ENCODE measurements around the gene PDGFA. TPM values are rescaled to one million over a fixed set of nuclear protein-coding genes. Genes with fewer than 3 reads are reported as not detected.

The PDGFA gene
- total and polyA plus RNA-seq, 4 experiments from 2014 or later, result 0.20 TPM; not detected in 3

GRCh38 chr7:447523-447922, 72.1 kb downstream of the PDGFA start:
- no peaks in the 10 kb centered on the region for H3K9me3 ChIP-seq (ENCODE audit: control insufficient read depth in 1 of 2, low read length in 2 of 2)
- DNase-seq, result no peak
- Mint-ChIP-seq H3K4me3 (no peak overlapping the region), H3K27ac (no peak overlapping the region), H3K27me3 (peaks cover 3 to 7% of the 10 kb centered on the region in 2 donors), H3K9me3 (no peaks in the 10 kb centered on the region), H3K4me1 (peaks cover 5 to 11% (median 7%) of the 10 kb centered on the region in 4 donors), H3K36me3 (no peaks in the 10 kb centered on the region)
- no peaks in the 10 kb centered on the region for H3K36me3 ChIP-seq (ENCODE audit: insufficient read depth, low read length)
- H3K4me3 ChIP-seq (ENCODE audit: low read length in 2 of 2), result no peak overlapping the region
- ChIA-PET CTCF (ENCODE audit: partially characterized antibody) (no interaction called here), POLR2A (ENCODE audit: partially characterized antibody) (no interaction called here)
- peaks cover 5% of the 10 kb centered on the region for H3K4me1 ChIP-seq (ENCODE audit: insufficient read depth, low read length)
- intact Hi-C loops (cut with micrococcal nuclease), result no loop called here
- no peaks in the 10 kb centered on the region for H3K27me3 ChIP-seq (ENCODE audit: insufficient read depth, low read length)
- no peak overlapping the region for H3K27ac ChIP-seq (ENCODE audit: low read depth, low read length)

Other genes starting within 250 kb of the PDGFA start
- not detected for gene FOXL3, start 229.7 kb downstream of the PDGFA start, total RNA-seq
- gene FOXL3, start 229.7 kb downstream of the PDGFA start, polyA plus RNA-seq, result not detected
- 10 to 100 TPM; 15.9 to 19.4 TPM for gene DNAAF5, start 206.9 kb upstream of the PDGFA start, total RNA-seq
- 1 to 10 TPM; 1.7 to 4.7 TPM for gene DNAAF5, start 206.9 kb upstream of the PDGFA start, polyA plus RNA-seq
- gene PRKAR1B, start 207.4 kb upstream of the PDGFA start, total RNA-seq, result 10 to 100 TPM; 15.1 to 16.6 TPM
- gene PRKAR1B, start 207.4 kb upstream of the PDGFA start, polyA plus RNA-seq, result 10 to 100 TPM in 1 of 2 donors, 1 to 10 TPM in 1; 6.5 to 12.4 TPM